ENCODE results near the gene FBXO2. TPM values are rescaled to one million over a fixed set of nuclear protein-coding genes. Genes with fewer than 3 reads are reported as not detected.

The FBXO2 gene
- total RNA-seq, 1 experiment from 2014 or later, result 131 TPM

GRCh38 chr1:11659748-11660147 is 5.5 kb upstream of the FBXO2 start:
- no peak overlapping the region for H3K27ac ChIP-seq (ENCODE audit: low read length)
- in situ Hi-C loops (cut with HindIII; ENCODE audit: low pct_unique_long_range_greater_than_20kb, low sequenced_read_pairs) (no loop called here), intact Hi-C loops (cut with micrococcal nuclease; ENCODE audit: unreplicated experiment) (no loop called here)
- no TSS peak for BruUV-seq (replicated peaks)
- H3K4me3 ChIP-seq (ENCODE audit: low read depth in 2 of 2, low read length in 2 of 2), result no peak overlapping the region
- POLR2A ChIA-PET, result no interaction called here
- H3K36me3 ChIP-seq (ENCODE audit: control insufficient read depth, insufficient read depth, low read length), result no peaks in the 10 kb centered on the region; the same call in 1 of the 2 replicates
- TF ChIP-seq POLR2AphosphoS5 (IDR thresholded peaks at IDR 0.05; ENCODE audit: low read depth, low read length), result no peak
- no peak for TF ChIP-seq CTCF (IDR thresholded peaks at IDR 0.05)
- no peak for TF ChIP-seq SIN3A (IDR thresholded peaks at IDR 0.05; ENCODE audit: borderline replicate concordance, insufficient read depth, low read depth, low read length)
- TF ChIP-seq REST (IDR thresholded peaks at IDR 0.05; ENCODE audit: insufficient read depth in 1 of 2, low read depth in 2 of 2, low read length in 1 of 2), result no peak
- no peak for TF ChIP-seq TCF7L2 (IDR thresholded peaks at IDR 0.05; ENCODE audit: low read depth, low read length)
- CTCF ChIA-PET, result no interaction called here
- H3K9me3 ChIP-seq (ENCODE audit: control insufficient read depth, insufficient read depth, low read depth, low read length), result no peaks in the 10 kb centered on the region
- no peaks in the 10 kb centered on the region for H3K27me3 ChIP-seq (ENCODE audit: control insufficient read depth, insufficient read depth, low read length)
- peaks cover 4% of the 10 kb centered on the region; the same call in 1 of the 2 replicates for H3K4me1 ChIP-seq (ENCODE audit: control insufficient read depth, insufficient read depth, low read length)
- no peak for DNase-seq (ENCODE audit: low read depth, low spot score)
- ATAC-seq, result no peak

- no peak for DNase-seq (ENCODE audit: low read depth, low spot score)
- TF ChIP-seq CTCF (IDR thresholded peaks at IDR 0.05) (no peak), POLR2AphosphoS5 (IDR thresholded peaks at IDR 0.05; ENCODE audit: low read depth, low read length) (no peak), REST (IDR thresholded peaks at IDR 0.05; ENCODE audit: insufficient read depth in 1 of 2, low read depth in 2 of 2, low read length in 1 of 2) (no peak), TCF7L2 (IDR thresholded peaks at IDR 0.05; ENCODE audit: low read depth, low read length) (no peak), SIN3A (IDR thresholded peaks at IDR 0.05; ENCODE audit: borderline replicate concordance, insufficient read depth, low read depth, low read length) (no peak)
- in situ Hi-C loops (cut with HindIII; ENCODE audit: low pct_unique_long_range_greater_than_20kb, low sequenced_read_pairs), result no loop called here
- H3K27me3 ChIP-seq (ENCODE audit: control insufficient read depth, insufficient read depth, low read length), result no peaks in the 10 kb centered on the region
- peaks cover 4% of the 10 kb centered on the region; the same call in 1 of the 2 replicates for H3K4me1 ChIP-seq (ENCODE audit: control insufficient read depth, insufficient read depth, low read length)
- ChIA-PET POLR2A (no interaction called here), CTCF (no interaction called here)
- no peak for ATAC-seq
- H3K27ac ChIP-seq (ENCODE audit: low read length), result no peak overlapping the region
- H3K4me3 ChIP-seq (ENCODE audit: low read depth in 2 of 2, low read length in 2 of 2), result no peak overlapping the region
- BruUV-seq (replicated peaks), result no TSS peak
- H3K36me3 ChIP-seq (ENCODE audit: control insufficient read depth, insufficient read depth, low read length), result no peaks in the 10 kb centered on the region; the same call in 1 of the 2 replicates
- no peaks in the 10 kb centered on the region for H3K9me3 ChIP-seq (ENCODE audit: control insufficient read depth, insufficient read depth, low read depth, low read length)
- intact Hi-C loops (cut with micrococcal nuclease; ENCODE audit: unreplicated experiment), result no loop called here
Observed at GRCh38 chr1:11658542-11658941, 4.3 kb upstream of the FBXO2 start.
